ENCODE data around the gene COL23A1.
"Not testable (repeated sequence)": the region's sequence is repeated elsewhere in the genome, so short reads cannot be mapped to it uniquely, and the experiment has no call there.

COL23A1 gene

DNA sequence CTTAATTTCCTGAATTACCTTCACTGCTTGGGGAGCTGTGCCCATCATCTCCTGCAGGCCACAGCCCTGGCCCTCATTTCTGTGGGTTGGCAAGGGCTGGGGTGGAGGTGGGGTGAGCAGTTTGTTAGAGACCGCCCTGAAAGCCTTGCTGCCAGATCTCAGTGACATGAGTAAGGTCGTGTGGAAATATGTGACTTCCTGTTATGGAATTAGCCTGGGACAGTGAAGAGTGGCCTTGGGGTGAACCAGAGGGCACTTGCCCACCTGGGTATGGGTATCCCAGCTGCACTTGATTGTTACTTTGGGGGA, 388.3 kb downstream of the COL23A1 start:
- Histone ChIP-seq H3K4me3 (ENCODE audit: insufficient read depth, low read depth, low read length) (no peak overlapping the region), H3K4me1 (ENCODE audit: control insufficient read depth, insufficient read depth, low read length) (peaks cover 11% of the 10 kb centered on the region), H3K27ac (ENCODE audit: insufficient read depth, low read depth, low read length, poor library complexity, severe bottlenecking) (no peak overlapping the region), H3K9me3 (ENCODE audit: control insufficient read depth, low read length) (no peaks in the 10 kb centered on the region), H3K27me3 (ENCODE audit: control insufficient read depth, insufficient read depth, low read length, poor library complexity, severe bottlenecking) (peaks cover 20% of the 10 kb centered on the region), H3K36me3 (ENCODE audit: control insufficient read depth, insufficient read depth, low read length) (peaks cover 16% of the 10 kb centered on the region)
- WGBS, 2 experiments, result 79 to 81% methylated on average over 2 of the region's 2 CpGs

GRCh38 chr5:178201221-178201926, 388.8 kb downstream of the COL23A1 start:
- Histone ChIP-seq H3K4me1 (ENCODE audit: control insufficient read depth, insufficient read depth, low read length) (peaks cover 10% of the 10 kb centered on the region), H3K27ac (ENCODE audit: insufficient read depth, low read depth, low read length, poor library complexity, severe bottlenecking) (no peak overlapping the region), H3K9me3 (ENCODE audit: control insufficient read depth, low read length) (no peaks in the 10 kb centered on the region), H3K4me3 (ENCODE audit: insufficient read depth, low read depth, low read length) (no peak overlapping the region), H3K27me3 (ENCODE audit: control insufficient read depth, insufficient read depth, low read length, poor library complexity, severe bottlenecking) (peaks cover 20% of the 10 kb centered on the region), H3K36me3 (ENCODE audit: control insufficient read depth, insufficient read depth, low read length) (peaks cover 11% of the 10 kb centered on the region)
- 92 to 93% methylated on average over 14 of the region's 14 CpGs for WGBS, 2 experiments

DNA sequence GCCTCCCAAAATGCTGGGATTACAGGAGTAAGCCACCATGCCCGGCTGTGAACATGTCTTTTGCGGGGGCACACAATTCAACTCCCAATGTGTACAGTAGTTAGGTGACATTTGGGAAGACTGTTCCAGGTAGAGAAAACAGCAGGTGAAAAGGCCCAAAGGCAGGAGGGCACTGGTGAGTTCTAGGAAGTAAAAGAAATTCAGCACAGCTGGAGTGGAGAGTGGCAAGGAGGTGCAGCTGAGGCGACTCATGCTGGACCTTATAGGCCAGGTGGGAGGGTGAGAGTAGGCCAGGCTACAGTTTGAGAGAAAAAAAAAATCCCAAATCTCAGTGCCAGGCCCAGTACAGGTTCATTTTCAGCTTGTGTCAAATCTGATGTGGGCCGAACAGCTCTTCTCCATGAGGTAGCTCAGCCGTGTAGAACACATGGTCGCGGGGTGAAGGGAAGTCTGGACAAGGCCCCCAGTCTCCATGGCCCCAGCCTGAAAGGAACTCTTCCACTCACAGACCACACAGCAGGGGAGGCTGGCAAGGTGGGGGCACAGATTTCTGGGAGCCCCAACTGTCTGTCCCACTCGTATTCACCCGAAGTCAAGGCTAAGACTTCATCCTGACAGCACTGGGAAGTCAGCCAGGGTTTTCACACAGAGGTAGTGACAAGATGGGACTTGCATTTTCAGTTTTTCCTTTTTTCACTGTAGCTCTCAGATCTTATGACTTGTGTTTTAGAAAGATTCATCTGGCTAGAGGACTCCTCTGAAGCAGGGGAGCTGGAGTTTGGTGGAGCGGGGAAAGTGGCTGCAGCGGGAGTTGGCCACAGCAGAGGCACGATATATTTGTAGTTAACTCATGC, 390.4 kb downstream of the COL23A1 start:
- H3K9me3 ChIP-seq (ENCODE audit: control insufficient read depth, low read length), result no peaks in the 10 kb centered on the region
- H3K27me3 ChIP-seq (ENCODE audit: control insufficient read depth, insufficient read depth, low read length, poor library complexity, severe bottlenecking), result peaks cover 20% of the 10 kb centered on the region
- 88 to 91% methylated on average over 12 of the region's 12 CpGs for whole genome bisulfite sequencing, 2 experiments
- no peaks in the 10 kb centered on the region for H3K36me3 ChIP-seq (ENCODE audit: control insufficient read depth, insufficient read depth, low read length)
- no peak overlapping the region for H3K4me3 ChIP-seq (ENCODE audit: insufficient read depth, low read depth, low read length)
- no peak overlapping the region for H3K27ac ChIP-seq (ENCODE audit: insufficient read depth, low read depth, low read length, poor library complexity, severe bottlenecking)
- H3K4me1 ChIP-seq (ENCODE audit: control insufficient read depth, insufficient read depth, low read length), result peaks cover 8% of the 10 kb centered on the region

- WGBS, 2 experiments, result 94 to 95% methylated on average over 11 of the region's 11 CpGs
- no peaks in the 10 kb centered on the region for H3K9me3 ChIP-seq (ENCODE audit: control insufficient read depth, low read length)
Observed at GRCh38 chr5:178198706-178199105, 391.5 kb downstream of the COL23A1 start.

GRCh38 chr5:178198151-178198550, 392.0 kb downstream of the COL23A1 start:
- H3K27ac ChIP-seq (ENCODE audit: insufficient read depth, low read depth, low read length, poor library complexity, severe bottlenecking); H3K4me1 ChIP-seq (ENCODE audit: control insufficient read depth, insufficient read depth, low read length); H3K9me3 ChIP-seq (ENCODE audit: control insufficient read depth, low read length); H3K4me3 ChIP-seq (ENCODE audit: insufficient read depth, low read depth, low read length); H3K36me3 ChIP-seq (ENCODE audit: control insufficient read depth, insufficient read depth, low read length): not testable (repeated sequence)
- peaks cover 20% of the 10 kb centered on the region for H3K27me3 ChIP-seq (ENCODE audit: control insufficient read depth, insufficient read depth, low read length, poor library complexity, severe bottlenecking)
- 77 to 83% methylated on average over 11 of the region's 11 CpGs for WGBS, 2 experiments

More at GRCh38 chr5:178198706-178199105, 391.5 kb downstream of the COL23A1 start:
- Histone ChIP-seq H3K4me1 (ENCODE audit: control insufficient read depth, insufficient read depth, low read length) (peaks cover 8% of the 10 kb centered on the region), H3K27ac (ENCODE audit: insufficient read depth, low read depth, low read length, poor library complexity, severe bottlenecking) (no peak overlapping the region), H3K36me3 (ENCODE audit: control insufficient read depth, insufficient read depth, low read length) (no peaks in the 10 kb centered on the region), H3K4me3 (ENCODE audit: insufficient read depth, low read depth, low read length) (no peak overlapping the region), H3K27me3 (ENCODE audit: control insufficient read depth, insufficient read depth, low read length, poor library complexity, severe bottlenecking) (peaks cover 20% of the 10 kb centered on the region)

GRCh38 chr5:178196986-178197385, 393.2 kb downstream of the COL23A1 start:
- Histone ChIP-seq H3K9me3 (ENCODE audit: control insufficient read depth, low read length) (peaks cover 2% of the 10 kb centered on the region), H3K4me3 (ENCODE audit: insufficient read depth, low read depth, low read length) (no peak overlapping the region), H3K36me3 (ENCODE audit: control insufficient read depth, insufficient read depth, low read length) (no peaks in the 10 kb centered on the region), H3K27ac (ENCODE audit: insufficient read depth, low read depth, low read length, poor library complexity, severe bottlenecking) (no peak overlapping the region), H3K4me1 (ENCODE audit: control insufficient read depth, insufficient read depth, low read length) (peaks cover 8% of the 10 kb centered on the region), H3K27me3 (ENCODE audit: control insufficient read depth, insufficient read depth, low read length, poor library complexity, severe bottlenecking) (peaks cover 16% of the 10 kb centered on the region)
- 81 to 82% methylated on average over 8 of the region's 8 CpGs for WGBS, 2 experiments

DNA sequence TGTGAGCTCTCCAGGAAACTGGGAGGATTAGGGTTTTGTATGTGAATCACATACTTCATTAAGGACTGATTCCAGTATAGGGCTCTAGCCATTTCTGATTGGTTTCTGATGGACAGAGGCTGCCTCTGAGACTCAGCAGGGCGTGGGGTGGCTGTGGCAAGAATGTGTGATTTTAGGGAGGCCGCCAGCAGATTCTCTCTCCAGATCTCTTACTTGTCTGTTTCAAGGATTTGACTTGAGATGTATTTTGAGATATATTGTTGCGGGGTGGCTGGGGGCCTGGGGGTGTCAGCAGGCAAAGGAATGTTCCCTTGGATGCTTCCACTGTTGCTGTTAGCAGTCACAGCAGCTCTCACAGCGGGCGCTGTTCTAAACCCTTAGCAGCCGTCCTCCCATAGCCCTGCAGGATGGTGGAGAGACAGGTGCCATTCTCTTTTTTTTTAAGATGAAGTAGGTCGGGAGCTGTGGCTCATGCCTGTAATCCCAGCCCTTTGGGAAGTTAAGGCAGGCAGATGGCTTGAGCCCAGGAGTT, 393.8 kb downstream of the COL23A1 start:
- H3K36me3 ChIP-seq (ENCODE audit: control insufficient read depth, insufficient read depth, low read length), result no peaks in the 10 kb centered on the region
- H3K4me1 ChIP-seq (ENCODE audit: control insufficient read depth, insufficient read depth, low read length), result peaks cover 8% of the 10 kb centered on the region
- 51 to 54% methylated on average over 7 of the region's 7 CpGs for WGBS, 2 experiments
- H3K27ac ChIP-seq (ENCODE audit: insufficient read depth, low read depth, low read length, poor library complexity, severe bottlenecking), result peak overlapping the region; percentile 1
- H3K9me3 ChIP-seq (ENCODE audit: control insufficient read depth, low read length), result peaks cover 2% of the 10 kb centered on the region
- H3K27me3 ChIP-seq (ENCODE audit: control insufficient read depth, insufficient read depth, low read length, poor library complexity, severe bottlenecking), result peaks cover 9% of the 10 kb centered on the region
- no peak overlapping the region for H3K4me3 ChIP-seq (ENCODE audit: insufficient read depth, low read depth, low read length)

- WGBS, 2 experiments, result 66 to 69% methylated on average over 7 of the region's 7 CpGs
- H3K4me3 ChIP-seq (ENCODE audit: insufficient read depth, low read depth, low read length), result no peak overlapping the region
- peaks cover 2% of the 10 kb centered on the region for H3K9me3 ChIP-seq (ENCODE audit: control insufficient read depth, low read length)
- H3K27ac ChIP-seq (ENCODE audit: insufficient read depth, low read depth, low read length, poor library complexity, severe bottlenecking), result no peak overlapping the region
- no peaks in the 10 kb centered on the region for H3K36me3 ChIP-seq (ENCODE audit: control insufficient read depth, insufficient read depth, low read length)
- no peaks in the 10 kb centered on the region for H3K27me3 ChIP-seq (ENCODE audit: control insufficient read depth, insufficient read depth, low read length, poor library complexity, severe bottlenecking)
- H3K4me1 ChIP-seq (ENCODE audit: control insufficient read depth, insufficient read depth, low read length), result peaks cover 8% of the 10 kb centered on the region
Observed at GRCh38 chr5:178194026-178194425, 396.2 kb downstream of the COL23A1 start.

DNA sequence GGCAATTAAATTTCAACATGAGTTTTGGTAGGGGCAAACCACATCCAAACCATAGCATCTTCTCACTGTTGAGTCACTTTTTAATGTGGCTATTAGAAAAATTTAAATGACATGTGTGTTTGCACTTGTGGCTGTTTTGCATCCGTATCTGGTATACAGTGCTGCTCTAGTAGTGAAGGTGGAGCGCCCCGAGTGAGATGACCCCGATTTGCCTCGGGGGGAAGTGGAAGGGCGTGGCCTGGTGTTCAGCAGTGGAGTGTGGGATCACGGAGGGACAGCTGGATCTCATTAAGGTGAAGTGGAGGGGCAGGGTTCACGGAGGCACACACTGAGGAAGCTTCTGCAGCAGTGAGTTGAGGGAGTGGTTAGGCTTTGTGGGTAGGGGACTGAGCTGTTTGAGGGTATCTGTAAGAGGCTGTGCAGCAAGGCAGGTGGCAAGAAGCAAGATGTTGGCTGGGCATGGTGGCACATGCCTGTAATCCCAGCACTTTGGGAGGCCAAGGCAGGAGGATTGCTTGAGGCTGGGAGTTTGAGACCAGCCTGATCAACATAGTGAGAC, 396.9 kb downstream of the COL23A1 start:
- peaks cover 2% of the 10 kb centered on the region for H3K9me3 ChIP-seq (ENCODE audit: control insufficient read depth, low read length)
- H3K4me3 ChIP-seq (ENCODE audit: insufficient read depth, low read depth, low read length), result no peak overlapping the region
- 94% methylated on average over 8 of the region's 8 CpGs for WGBS, 2 experiments
- no peaks in the 10 kb centered on the region for H3K27me3 ChIP-seq (ENCODE audit: control insufficient read depth, insufficient read depth, low read length, poor library complexity, severe bottlenecking)
- H3K36me3 ChIP-seq (ENCODE audit: control insufficient read depth, insufficient read depth, low read length), result no peaks in the 10 kb centered on the region
- peaks cover 8% of the 10 kb centered on the region for H3K4me1 ChIP-seq (ENCODE audit: control insufficient read depth, insufficient read depth, low read length)
- H3K27ac ChIP-seq (ENCODE audit: insufficient read depth, low read depth, low read length, poor library complexity, severe bottlenecking), result no peak overlapping the region

- Histone ChIP-seq H3K4me1 (ENCODE audit: control insufficient read depth, insufficient read depth, low read length) (peaks cover 8% of the 10 kb centered on the region), H3K9me3 (ENCODE audit: control insufficient read depth, low read length) (peaks cover 2% of the 10 kb centered on the region), H3K27ac (ENCODE audit: insufficient read depth, low read depth, low read length, poor library complexity, severe bottlenecking) (no peak overlapping the region), H3K4me3 (ENCODE audit: insufficient read depth, low read depth, low read length) (no peak overlapping the region), H3K36me3 (ENCODE audit: control insufficient read depth, insufficient read depth, low read length) (no peaks in the 10 kb centered on the region), H3K27me3 (ENCODE audit: control insufficient read depth, insufficient read depth, low read length, poor library complexity, severe bottlenecking) (no peaks in the 10 kb centered on the region)
- WGBS, 2 experiments, result 92 to 93% methylated on average over 7 of the region's 7 CpGs
Observed at GRCh38 chr5:178192787-178193186, 397.4 kb downstream of the COL23A1 start.

Measured in ectodermal cell (in vitro differentiated cells).